ENCODE results near the gene KIF24. TPM values are rescaled to one million over a fixed set of nuclear protein-coding genes. Genes with fewer than 3 reads are reported as not detected.

KIF24 gene
- total and polyA plus RNA-seq, 2 of the 8 experiments (the other 6 are each of a cell fraction or from before 2014, with no cell fraction given), result 2.7 to 3.9 TPM

DNA sequence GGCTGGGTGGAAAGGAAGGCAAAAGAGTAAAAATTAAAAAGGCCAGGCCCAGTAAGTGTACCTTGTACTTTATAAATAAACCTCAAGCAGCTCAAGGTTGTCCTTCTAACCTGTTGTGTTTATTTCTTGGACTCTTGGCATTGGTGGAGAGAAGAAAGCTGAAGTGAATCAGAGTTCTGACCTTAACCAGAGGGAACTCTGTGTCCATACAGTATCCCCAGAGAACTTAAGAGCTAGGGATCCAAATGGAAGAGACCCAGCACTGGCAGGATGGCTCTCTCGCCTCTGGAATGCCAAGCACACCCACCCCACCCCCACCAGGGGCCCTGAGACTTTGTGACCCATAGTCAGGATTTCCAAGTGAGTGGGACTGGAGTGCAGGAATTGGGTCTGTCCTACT lies 14.5 kb upstream of the KIF24 start:
- FAIRE-seq, result no peak
- H3K36me3 ChIP-seq (ENCODE audit: control insufficient read depth in 2 of 4, insufficient read depth in 4 of 4, low read length in 3 of 4), result peaks cover 0 to 11% (median 4%) of the 10 kb centered on the region in 4 experiments; a peak in 4 of 8 replicates
- H3K4ac ChIP-seq (replicated peaks; ENCODE audit: insufficient read length, low read depth, low read length), result no peak overlapping the region
- no peak overlapping the region for H3K4me3 ChIP-seq (ENCODE audit: extremely low read depth in 1 of 4, insufficient read depth in 2 of 4, low read depth in 3 of 4, low read length in 4 of 4)
- no peak for DNase-seq (ENCODE audit: low read depth in 1 of 2, low spot score in 2 of 2)
- H3K9ac ChIP-seq (replicated peaks in 1 of 4; ENCODE audit: extremely low read depth in 1 of 4, low read depth in 3 of 4, low read length in 3 of 4), result no peak overlapping the region
- H3K23ac ChIP-seq (ENCODE audit: insufficient read length), result no peak overlapping the region
- no peak overlapping the region for H2BK12ac ChIP-seq (ENCODE audit: low read depth, low read length)
- ChIA-PET CTCF (ENCODE audit: partially characterized antibody) (interaction anchor here (4.0 to 16.6 kb wide), 2 partner anchors 11 to 32 kb away, joined by 27 to 350 read pairs; partner anchors contain the start of gene MYORG), POLR2A (ENCODE audit: partially characterized antibody) (interaction anchor here (0.7 to 1.2 kb wide), 3 partner anchors 10 to 217 kb away, joined by 3 read pairs; no protein-coding TSS in a partner anchor)
- no peak overlapping the region for H4K91ac ChIP-seq (replicated peaks; ENCODE audit: insufficient read length, low read length)
- no peak overlapping the region for H2BK20ac ChIP-seq (ENCODE audit: low read length)
- WGBS, 2 experiments (ENCODE audit: extremely low coverage in 1 of 2, insufficient coverage in 1 of 2, insufficient read length in 1 of 2, insufficient replicate concordance in 2 of 2, low coverage in 1 of 2, low lambda C conversion rate in 2 of 2, missing lambda C conversion rate in 1 of 2), result 72% methylated on average over 1 of the region's 1 CpG; no CpG with 5 or more reads in 1 of the 2 experiments
- no peak overlapping the region for H2BK15ac ChIP-seq (ENCODE audit: low read length)
- H4K20me1 ChIP-seq (replicated peaks in 1 of 2; ENCODE audit: control insufficient read depth in 1 of 2, insufficient read depth in 2 of 2, low read length in 2 of 2), result no peaks in the 10 kb centered on the region
- no peaks in the 10 kb centered on the region for H3K27me3 ChIP-seq (replicated peaks in 1 of 4; ENCODE audit: control insufficient read depth in 3 of 4, extremely low read depth in 1 of 4, insufficient read depth in 3 of 4, low read length in 3 of 4)
- H3K56ac ChIP-seq (replicated peaks; ENCODE audit: insufficient read length, low read depth, low read length), result no peak overlapping the region
- no peak overlapping the region for H3K18ac ChIP-seq (ENCODE audit: extremely low read depth, low read length)
- H2AFZ ChIP-seq (ENCODE audit: low read length), result no peak overlapping the region
- H3K9me3 ChIP-seq (ENCODE audit: insufficient read depth in 2 of 2, low read depth in 1 of 2, low read length in 1 of 2), result no peaks in the 10 kb centered on the region
- no peak overlapping the region for H2AK5ac ChIP-seq (ENCODE audit: low read depth, low read length)
- H3K4me1 ChIP-seq (replicated peaks in 1 of 4; ENCODE audit: control insufficient read depth in 3 of 4, insufficient read depth in 4 of 4, low read length in 3 of 4), result no peaks in the 10 kb centered on the region
- no peak overlapping the region for H4K5ac ChIP-seq (ENCODE audit: insufficient read length, low read depth, low read length)
- no peak overlapping the region for H3K4me2 ChIP-seq (ENCODE audit: insufficient read depth in 1 of 2, low read depth in 2 of 2, low read length in 2 of 2)
- no peak overlapping the region for H3K14ac ChIP-seq (ENCODE audit: insufficient read length)
- H3K23me2 ChIP-seq (ENCODE audit: low read depth, low read length), result no peaks in the 10 kb centered on the region
- no peaks in the 10 kb centered on the region for H3K79me2 ChIP-seq (ENCODE audit: control insufficient read depth in 1 of 2, insufficient read depth in 2 of 2, low read length in 2 of 2)
- TF ChIP-seq CTBP2 (IDR thresholded peaks at IDR 0.05; ENCODE audit: borderline replicate concordance, insufficient read depth, insufficient read length, low read length) (no peak), RNF2 (IDR thresholded peaks at IDR 0.05; ENCODE audit: borderline replicate concordance, low read depth, low read length, missing control alignments, poor library complexity, severe bottlenecking) (no peak), RBBP5 (IDR thresholded peaks at IDR 0.05; ENCODE audit: borderline replicate concordance, low read depth, low read length) (no peak), SP1 (IDR thresholded peaks at IDR 0.05; ENCODE audit: low read depth, low read length) (no peak), EGR1 (IDR thresholded peaks at IDR 0.05; ENCODE audit: borderline replicate concordance, low read depth, low read length) (no peak), JUND (IDR thresholded peaks at IDR 0.05; ENCODE audit: low read length) (no peak), YY1 (IDR thresholded peaks at IDR 0.05; ENCODE audit: low read depth, low read length) (no peak), SIN3A (conservative IDR thresholded peaks at IDR 0.05 in 1 of 2, IDR thresholded peaks at IDR 0.05 in 1 of 2; ENCODE audit: low read depth in 1 of 2, low read length in 2 of 2) (no peak), CHD1 (IDR thresholded peaks at IDR 0.05; ENCODE audit: low read depth, low read length) (no peak)
- no peak overlapping the region for H4K8ac ChIP-seq (ENCODE audit: extremely low read depth, insufficient read depth, low read length)
- no peak overlapping the region for H3K27ac ChIP-seq (ENCODE audit: low read depth, low read length)
- H2BK5ac ChIP-seq (ENCODE audit: low read depth, low read length), result no peak overlapping the region
- H3K79me1 ChIP-seq (ENCODE audit: low read depth, low read length), result no peaks in the 10 kb centered on the region; the same call in 1 of the 2 replicates
- H2BK120ac ChIP-seq (replicated peaks; ENCODE audit: low read depth, low read length), result no peak overlapping the region

Measured in H1 (cell line).